Activated effector memory CD4-positive, alpha-beta T cell treated with Interleukin-2 at 50 U/mL for 16 hours (primary cell): ENCODE data around the gene PTPN7.
"Not testable (repeated sequence)": the region's sequence is repeated elsewhere in the genome, so short reads cannot be mapped to it uniquely, and the experiment has no call there.

ENCODE experiments used
- DNase-seq: peaks from one replicate; pipeline ENCODE4 v3.0.0-alpha.2; 2020

Gene PTPN7

DNA sequence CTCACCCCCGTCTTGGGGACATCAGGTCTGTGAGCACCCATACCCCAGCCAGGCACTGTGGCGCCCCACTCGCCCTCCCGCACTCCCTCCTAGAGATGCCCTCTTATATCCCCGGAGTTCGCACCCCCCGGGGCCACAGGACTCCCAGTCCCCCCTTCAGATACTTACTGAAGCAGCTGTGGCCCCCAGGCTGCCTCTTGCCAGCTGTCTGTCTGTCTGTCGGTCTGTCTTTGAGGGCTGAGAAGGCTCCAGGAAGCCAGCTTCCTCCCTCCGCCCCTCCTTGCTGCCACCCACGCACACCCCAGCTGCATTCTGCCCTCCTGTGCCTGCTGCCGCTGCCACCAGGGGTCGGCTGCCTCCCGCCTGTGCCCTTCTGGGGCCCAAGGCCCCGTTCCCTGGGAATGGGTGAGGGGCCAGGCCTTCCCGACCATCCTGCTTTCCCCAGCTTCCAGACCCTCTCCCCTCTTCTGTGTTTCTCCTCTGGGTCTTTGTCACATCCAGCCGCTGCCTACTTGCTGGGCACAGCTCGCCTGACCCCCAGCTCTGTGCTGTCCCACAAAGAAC lies at the start of gene PTPN7:
Gene PTPN7, minus strand, starts transcription at position 226 of the 564 bp plus-strand sequence. CDS start 1,200 bp downstream, outside the sequence.
- DNase-seq, result peak; percentile 74

DNA sequence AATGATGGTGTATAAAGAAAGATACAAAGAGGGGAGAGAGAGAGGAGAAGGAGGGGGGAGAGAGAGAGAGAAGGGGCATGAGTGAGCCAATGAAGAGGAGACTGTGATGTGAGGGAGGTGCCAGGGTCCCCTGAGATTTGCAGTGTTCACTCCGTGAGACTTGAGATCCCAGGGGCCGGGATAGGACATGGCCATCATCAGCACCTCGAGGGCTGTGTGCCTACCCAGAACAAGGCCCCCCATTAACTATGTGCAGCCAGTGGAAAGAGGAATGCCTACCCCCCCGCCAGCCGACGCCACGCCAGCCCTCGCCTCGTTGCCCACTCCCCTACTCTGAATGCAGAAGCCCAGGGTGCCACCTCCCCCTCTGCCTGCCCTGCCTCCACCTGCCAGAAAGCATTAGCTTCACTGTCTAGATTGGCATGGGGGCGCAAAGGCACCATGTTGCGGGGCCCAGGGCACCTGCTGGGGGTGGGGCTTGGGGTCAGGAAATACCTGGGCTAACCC lies 48.0 kb upstream of the PTPN7 start:
- no peak for DNase-seq

DNA sequence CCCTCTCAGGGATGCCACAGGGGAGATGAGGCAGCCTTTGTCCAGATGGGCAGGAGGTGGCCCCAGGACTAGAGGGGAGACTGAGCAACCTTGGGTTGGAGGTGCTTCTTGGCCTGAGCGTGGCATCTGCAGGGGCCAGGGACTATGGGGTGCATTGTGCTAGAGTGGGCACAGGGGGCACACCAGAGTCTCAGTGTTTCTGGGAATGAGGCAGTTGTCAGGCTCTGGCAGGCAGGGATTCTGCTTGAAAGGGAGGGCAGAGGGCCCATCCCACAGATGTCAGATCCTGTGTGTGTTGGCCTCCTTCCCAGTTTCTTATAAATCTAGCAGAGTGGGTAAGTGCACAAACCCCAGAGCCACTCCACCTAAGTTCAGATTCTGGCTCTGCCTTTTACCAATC lies 46.9 kb upstream of the PTPN7 start:
- no peak for DNase-seq

DNA sequence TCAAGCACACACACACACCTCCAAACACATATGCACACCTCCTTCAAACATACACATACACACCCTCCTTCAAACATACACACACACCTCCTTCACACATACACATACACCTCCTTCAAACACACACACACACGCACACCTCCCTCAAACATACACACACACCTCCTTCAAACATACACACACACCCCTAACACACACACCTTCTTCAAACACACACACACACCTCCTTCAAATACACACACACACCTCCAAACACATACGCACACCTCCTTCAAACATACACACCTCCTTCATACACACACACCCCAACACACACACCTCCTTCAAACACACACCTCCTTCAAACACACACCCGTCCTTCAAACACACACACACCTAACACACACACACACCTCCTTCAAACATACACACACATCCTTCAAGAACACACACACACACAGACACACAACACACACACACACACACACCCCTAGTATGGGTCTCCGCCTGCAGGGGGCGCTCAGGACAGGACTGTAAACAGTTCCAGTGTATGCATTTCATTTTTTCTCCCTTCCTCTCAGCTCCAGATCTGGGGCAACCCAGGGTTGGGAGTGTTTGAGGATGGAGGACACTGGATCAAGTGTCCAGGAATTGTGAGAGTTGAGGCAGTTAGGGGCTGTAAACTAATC lies 45.3 kb upstream of the PTPN7 start:
- DNase-seq, result no peak

DNA sequence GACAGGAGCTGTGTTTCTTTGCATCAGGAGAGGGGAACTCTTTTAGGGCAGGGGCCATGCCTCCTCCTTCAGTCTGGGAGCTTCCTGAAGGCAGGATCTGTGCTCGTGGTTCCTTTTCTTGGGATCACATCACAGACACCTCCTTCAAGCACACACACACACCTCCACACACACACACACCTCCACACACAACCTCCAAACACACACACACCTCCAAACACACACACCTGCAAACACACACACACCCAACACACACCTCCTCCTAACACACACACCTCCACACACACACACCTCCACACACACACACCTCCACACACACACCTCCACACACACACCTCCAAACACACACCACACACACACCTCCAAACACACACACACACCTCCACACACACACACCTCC lies 43.7 kb upstream of the PTPN7 start:
- no peak for DNase-seq

DNA sequence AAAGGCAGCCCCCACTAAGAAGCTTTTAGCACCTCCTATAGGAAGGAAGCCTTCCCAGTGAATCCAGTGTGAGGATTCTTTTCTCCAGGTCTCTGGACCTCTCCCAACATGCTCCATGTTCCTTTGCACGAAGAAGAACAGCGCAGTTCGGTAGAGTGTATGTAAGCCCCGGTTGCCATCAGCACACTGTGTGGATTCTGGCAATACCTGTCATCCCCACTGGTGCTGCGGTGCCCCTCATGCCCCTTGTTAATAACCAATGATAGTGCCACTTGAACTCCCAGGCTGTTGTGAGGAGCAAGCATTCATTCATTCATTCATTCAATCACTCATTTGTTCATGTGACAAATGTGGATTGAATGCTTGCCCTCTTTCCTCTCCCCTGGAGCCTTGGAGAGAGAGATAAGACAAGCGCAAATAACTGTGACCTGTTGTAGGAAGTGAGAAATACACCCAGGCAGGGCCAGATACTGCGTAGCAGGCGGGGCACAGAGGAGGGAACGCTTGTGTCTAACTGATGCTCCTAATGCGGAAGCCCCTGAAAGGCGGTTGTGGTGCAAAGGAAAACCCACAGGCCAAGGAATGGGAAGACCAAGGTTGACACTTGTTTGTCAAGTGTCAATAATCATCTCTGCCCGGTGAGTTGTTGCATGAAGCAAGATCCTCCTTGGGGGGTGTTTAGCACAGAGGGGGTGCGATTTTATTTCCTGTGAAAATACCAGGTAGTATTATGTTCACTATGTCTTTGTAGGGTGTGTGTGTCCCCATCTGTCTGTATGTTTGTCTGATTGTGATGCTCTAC lies 43.0 kb upstream of the PTPN7 start:
- no peak for DNase-seq

DNA sequence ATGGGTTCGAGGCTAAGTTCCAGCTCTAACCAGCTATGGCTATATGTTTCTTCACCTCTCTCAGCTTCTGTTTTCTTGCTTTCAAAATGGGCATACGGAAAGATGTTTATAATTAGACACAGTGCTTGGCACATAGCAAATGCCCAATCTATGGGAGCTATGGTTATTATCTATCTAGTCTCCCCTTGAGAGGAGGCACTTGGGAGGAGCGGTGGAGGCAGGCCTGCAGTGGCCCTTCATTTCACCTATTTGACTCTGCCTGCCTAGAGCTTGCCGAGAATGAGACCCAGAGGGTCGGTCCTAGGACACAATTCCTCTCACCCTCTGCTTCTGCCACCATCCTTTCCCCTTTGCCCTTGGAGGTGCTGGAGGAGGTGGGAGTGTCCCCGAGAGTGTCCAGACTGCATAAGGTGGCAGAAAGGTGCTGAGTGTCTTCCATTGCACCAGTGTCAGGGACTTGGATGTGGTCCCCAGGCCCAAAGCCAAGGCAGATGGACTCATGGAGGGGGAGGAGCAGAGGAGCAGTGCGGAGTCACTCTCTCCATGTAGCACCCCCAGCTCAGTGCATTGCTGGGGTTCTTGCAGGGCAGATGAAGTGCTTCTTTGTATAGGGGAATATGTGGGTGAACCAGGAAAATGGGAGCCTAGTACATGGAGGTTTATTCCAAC lies 42.2 kb upstream of the PTPN7 start:
- DNase-seq, result no peak

DNA sequence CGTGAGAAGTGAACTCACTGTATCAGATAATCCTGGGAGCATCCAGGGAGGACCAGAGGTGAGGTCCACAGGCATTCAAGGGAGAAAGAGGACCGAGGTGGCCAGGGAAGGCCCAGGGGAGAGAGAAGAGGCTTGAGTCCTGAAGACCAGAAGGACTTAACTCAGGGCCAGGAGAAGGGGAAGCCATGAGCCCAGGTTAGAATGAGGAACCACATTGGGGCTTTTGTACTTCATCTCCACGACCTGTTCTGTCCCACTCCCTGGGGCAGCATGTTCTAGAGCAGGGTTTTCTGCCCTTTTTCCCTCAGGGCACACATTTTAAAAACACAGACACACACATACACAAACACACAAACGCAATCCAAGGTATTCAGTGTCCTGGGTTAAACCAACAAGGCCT lies 41.6 kb upstream of the PTPN7 start:
- no peak for DNase-seq

DNA sequence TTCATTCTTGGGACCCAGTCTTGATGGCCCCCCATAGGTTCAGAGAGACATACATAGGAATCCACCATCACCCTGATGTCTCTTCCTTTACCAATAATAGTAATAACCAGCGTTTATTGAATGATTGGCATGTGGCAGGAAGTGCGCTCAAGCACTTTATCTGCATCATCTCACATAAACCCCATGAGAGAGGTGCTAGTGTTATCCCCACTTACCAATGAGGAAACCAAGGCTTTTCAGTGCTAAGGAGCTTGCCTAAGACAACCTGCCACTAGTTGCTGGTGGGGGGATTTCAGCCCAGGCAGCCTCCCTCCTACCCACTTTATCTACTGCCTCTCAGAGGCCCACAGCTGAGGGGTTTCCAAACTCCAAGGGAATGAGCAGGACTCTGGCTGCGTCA lies 40.9 kb upstream of the PTPN7 start:
- no peak for DNase-seq

DNA sequence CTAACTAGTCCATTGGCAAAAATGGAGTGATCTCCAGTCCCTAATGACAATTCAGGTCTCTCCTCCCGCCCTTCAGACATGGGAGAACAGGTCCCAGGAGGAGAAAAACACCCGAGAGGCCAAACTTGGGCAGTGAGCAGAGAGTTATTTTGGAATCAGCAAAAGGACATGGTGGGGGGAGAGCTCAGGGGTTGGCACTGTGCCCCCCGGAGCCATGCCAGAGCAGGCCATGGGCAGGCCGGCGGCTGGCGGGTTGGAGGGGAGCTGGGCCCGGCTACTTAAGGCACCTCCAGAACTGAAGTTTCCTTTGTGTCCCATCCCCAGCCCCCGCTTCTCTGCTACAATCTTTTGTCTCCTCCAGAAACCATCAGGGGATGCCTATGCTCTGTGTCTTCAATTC lies 40.3 kb upstream of the PTPN7 start:
- no peak for DNase-seq

DNA sequence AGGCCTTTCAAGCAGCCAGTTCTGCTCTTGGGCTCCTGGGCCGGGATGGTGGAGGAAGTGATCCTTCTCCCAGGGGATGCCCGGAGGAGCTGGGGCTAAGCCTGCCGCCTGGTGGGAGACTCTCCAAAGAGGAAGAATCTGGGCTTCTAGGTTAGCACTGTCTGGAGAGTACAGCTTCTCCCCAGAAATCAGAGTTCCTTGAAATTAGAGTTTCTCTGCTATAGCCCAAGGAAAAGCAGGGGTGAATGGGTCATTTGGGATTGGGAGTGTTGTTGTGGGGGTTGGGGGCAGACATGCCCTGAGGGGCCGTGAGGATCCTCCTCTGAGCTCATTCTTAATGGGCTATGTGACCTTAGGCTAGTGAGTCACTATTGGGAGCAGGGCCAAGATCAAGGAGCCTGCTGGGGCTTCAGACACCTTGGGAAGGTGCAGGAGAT lies 39.7 kb upstream of the PTPN7 start:
- DNase-seq, result no peak

DNA sequence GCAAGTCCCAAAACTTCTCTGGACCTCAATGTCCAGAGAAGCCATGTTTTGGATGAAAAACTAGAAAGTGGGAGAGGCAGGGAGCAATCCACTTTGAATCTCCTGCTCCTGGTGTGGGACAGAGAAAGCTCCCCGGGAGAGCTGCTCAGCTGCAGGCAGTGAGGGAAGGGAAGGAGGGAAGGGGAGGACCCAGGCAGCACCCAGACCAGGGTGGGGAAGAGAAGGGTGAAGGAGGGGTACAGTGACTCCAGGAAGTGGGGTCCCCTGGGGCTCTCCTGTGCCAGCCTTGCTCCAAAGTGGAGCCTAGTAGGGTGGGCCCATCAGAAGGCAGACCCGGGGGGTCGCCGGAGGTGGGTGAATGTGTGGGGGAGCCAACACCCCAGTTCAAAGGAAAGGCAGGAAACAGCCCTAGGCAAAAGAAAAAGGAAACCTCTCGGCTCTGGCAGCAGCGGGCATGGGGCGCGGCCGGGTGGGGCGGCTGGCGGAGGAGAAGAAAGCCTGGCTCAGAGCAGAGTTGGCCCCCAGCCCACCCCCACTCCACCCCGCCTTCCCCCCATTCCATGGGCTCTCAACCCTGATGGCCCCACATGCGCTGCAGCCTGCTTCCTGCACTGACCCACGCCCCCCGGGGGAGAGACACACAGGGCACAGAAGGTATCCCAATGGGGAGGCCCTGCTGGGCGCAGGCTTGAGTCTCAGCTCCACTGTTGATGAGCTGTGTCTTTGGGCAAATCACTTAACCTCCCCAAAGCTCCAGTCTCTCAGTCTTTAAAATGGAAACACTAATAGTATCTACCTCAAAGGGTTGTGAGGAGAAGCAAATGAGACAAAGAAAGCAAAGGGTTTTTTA lies 38.9 kb upstream of the PTPN7 start:
- no peak for DNase-seq

DNA sequence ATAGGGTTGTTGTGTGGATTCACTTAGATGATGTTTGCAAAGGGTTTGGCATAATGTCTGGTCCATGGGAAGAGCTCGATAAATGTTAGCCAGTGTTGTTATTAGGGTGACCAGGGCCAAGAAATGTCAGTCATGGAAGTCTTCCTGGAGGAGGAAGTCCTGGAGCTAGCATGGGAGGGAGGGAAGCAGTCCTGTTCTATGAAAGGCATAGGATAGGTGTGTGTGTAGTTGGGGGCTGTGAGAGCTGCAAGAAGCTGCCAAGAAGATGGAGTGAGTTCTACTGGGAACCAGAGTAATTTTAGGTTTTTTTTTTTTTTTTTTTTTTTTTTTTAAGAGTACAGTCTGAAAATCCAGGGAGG lies 37.9 kb upstream of the PTPN7 start:
- no peak for DNase-seq

DNA sequence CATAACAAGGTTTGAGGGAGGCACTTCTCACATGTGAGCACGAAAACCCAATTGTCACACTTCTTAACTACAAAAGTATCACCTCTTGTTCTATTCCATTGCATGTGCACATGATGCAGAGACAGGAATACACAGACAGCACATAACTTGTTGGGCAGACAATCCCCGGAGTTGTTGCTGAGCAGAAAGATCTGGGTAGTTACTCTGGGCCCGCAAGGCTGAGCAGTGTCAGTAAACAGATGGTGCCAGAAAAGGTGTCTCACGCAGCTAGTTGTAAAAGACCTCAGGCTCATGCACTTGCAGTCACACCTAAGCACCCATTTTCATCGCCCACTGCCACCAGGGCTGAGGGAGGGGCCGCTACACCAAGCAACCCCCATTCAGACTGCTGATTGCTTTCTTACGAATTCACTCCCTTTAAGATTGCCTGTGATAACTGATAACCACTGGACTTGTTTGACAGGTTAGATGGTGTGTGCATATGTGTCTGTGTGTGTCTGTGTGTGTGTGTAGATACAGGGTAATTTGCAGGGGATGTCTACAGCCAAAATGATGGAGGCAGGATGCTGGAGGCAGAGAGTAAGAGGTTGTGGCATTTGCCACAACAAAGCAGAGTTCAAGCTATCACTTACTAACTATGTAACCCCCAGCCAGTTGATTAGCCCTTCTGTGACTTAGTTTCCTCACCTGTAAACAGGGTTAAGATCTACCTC lies 37.4 kb upstream of the PTPN7 start:
- no peak for DNase-seq

DNA sequence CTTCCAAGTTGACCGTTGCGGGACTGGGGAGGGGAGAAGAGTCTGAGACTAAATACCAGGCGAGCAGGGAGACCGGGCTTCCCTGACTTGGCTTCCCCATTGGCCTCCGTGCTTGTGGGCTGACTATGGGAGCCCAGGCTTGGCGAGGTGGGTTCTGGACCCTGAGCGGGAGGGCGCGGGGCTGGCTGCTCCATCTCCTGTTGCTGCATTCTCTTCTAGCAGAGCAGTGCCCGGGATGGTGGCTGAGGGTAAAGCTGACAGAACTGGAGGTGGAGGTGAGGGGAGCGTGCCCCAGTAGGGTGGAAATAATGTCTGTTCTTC lies 33.9 kb upstream of the PTPN7 start:
- DNase-seq, result no peak

DNA sequence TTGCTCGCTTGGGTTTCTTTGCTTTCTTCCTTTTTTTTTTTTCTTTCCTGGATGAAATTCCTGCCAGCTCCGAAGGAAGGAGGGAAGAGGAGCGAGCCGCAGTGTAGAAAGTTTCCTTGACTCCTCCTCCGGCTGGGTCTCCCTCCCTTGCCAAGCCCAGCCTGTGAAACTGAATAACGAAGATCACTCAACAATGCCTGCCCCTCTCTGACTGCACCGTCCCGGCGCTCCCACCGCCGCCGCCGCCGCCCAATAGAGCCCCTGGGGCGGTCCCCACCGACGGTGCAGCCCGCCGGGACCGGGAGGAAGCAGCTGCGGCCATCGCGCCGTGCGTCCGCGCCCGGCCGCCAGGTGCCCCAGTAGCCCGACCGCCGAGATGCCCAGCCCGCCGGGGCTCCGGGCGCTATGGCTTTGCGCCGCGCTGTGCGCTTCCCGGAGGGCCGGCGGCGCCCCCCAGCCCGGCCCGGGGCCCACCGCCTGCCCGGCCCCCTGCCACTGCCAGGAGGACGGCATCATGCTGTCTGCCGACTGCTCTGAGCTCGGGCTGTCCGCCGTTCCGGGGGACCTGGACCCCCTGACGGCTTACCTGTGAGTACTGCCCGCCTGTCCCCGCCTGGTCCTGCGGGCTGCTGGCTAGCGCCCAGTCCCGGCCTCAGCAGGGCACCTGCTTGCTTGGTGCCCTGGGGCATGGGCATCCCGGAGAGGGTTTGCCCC lies 33.4 kb upstream of the PTPN7 start, which contains the start of gene LGR6:
Gene LGR6, plus strand, starts transcription at position 186 of the 714 bp plus-strand sequence. Its CDS starts 191 bp downstream, at position 377.
- DNase-seq, result no peak

DNA sequence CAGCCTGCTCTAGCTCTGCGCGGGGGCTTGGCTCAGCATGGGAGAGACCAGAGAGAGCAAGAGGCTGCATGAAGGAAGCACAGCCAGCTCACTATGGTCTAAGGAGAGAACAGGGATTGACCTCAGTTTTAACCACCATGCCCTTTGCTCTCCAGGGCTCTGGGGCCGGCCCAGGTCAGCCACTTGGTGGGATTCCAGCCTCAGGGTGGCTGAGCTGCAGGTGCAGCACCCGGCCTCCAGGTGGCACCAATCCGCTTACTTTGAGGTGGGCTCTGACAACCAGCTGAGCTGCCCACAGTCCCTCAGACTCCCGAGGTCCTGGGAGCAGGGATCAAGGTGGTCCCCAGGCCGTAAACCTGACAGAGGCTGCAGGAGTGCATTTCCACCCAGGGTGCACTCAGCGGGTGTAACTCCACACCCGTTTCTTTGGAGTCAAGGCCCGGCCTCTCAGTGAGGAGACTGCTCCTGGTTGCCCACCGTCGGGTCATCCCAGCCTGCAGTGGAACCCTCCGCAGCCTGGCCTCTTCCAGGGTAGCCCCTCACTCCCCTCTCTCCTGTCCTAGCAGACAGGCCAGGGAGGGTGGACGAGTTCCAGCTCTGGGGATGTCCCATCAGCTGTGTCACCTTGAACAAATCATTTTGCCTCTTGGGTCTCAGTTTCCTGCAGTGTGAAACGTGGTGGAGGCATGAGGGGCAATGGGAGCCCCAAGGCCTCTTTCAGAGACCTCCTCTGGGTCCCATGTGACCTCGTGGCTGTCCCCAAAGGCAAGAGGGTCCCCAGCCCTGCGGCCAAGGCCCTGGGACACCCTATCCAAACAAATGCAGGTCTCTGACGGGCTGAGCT lies 32.6 kb upstream of the PTPN7 start:
- peak; percentile 29 for DNase-seq

DNA sequence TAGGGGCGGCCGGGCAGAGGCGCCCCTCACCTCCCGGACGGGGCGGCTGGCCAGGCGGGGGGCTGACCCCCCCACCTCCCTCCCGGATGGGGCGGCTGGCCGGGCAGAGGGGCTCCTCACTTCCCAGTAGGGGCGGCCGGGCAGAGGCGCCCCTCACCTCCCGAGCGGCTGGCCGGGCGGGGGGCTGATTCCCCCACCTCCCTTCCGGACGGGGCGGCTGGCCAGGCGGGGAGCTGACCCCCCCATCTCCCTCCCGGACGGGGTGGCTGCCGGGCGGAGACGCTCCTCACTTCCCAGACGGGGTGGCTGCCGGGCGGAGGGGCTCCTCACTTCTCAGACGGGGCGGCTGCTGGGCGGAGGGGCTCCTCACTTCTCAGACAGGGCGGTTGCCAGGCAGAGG lies 31.0 kb upstream of the PTPN7 start:
- DNase-seq, result not testable (repeated sequence)

DNA sequence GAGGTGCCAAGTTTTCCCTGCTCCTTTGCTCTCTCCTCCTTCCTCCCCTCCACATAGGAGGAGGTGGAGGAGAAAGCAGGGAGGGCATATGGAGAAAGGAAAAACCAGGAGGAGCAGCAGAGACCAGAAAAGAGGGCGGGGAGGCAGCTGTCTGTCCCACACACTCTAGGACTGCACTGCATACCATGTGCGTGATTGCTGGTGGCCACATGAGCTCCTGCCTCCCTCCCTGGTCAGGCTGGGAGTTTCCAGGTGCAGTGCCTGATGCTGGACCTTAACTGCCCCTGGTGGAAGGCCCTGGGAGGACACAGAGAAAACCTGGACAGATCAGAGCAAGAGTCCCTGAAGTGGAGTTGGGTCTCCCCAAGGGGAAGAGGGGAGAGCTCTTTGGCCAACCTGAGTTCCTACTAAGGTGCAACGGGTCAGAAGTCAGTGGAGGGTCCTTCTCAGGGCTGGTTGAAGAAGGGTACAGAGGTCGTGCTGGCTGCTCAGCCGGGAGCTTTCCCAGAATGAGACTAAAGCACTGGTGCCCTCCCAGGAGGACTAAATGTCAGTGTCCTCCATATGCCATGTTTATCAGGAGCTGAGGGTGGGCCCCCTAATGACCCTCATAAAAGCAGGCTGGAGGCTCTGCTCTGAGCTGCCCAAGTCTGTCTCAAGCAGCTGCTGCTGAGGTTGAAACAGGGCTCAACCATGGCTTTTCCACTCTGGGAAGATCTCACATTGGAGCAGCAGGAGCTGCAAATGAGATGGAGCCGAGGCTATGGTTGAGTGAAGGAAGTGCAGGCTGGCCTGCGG lies 29.7 kb upstream of the PTPN7 start:
- no peak for DNase-seq
